Activated CD4-positive, CD25-positive, alpha-beta regulatory T cell treated with anti-CD3 and anti-CD28 coated beads, Interleukin-2, amount 50 U/mL, for 16 hours (primary cell): ENCODE data around the gene ANKRD13D.

Experiments used
- DNase-seq: peaks from one replicate; pipeline ENCODE4 v3.0.0-alpha.2; 2020; ENCODE audit warnings: low read depth, low spot score

The ANKRD13D gene

DNA sequence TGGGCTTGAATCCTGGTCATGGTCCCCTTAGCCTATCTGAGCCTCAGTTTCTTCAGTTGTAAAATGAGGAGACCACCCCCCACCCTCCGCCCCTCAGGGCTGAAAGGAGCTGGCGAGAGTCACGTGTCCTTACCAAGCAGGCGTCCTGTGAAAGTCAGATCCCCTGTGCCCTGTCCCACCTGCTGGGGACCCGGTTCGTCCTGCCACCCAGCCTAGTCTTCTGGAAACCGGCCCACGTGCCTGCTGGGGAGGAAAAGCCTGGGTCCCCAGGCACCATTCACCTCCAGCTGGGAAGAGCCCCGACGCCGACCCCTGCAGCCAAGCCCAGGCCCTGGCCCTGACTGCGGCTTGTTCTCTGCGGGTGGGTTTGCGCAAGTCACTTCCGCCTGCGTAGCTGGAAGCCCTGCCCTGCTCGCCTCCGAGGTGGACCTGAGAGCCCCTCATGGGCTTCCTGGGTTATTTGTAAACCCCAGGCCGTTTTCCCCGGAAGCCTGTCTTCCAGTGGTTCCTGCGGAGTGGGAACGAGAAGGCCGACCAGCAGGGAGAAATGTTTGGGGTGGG, 13.5 kb downstream of the ANKRD13D start:
- no peak for DNase-seq

DNA sequence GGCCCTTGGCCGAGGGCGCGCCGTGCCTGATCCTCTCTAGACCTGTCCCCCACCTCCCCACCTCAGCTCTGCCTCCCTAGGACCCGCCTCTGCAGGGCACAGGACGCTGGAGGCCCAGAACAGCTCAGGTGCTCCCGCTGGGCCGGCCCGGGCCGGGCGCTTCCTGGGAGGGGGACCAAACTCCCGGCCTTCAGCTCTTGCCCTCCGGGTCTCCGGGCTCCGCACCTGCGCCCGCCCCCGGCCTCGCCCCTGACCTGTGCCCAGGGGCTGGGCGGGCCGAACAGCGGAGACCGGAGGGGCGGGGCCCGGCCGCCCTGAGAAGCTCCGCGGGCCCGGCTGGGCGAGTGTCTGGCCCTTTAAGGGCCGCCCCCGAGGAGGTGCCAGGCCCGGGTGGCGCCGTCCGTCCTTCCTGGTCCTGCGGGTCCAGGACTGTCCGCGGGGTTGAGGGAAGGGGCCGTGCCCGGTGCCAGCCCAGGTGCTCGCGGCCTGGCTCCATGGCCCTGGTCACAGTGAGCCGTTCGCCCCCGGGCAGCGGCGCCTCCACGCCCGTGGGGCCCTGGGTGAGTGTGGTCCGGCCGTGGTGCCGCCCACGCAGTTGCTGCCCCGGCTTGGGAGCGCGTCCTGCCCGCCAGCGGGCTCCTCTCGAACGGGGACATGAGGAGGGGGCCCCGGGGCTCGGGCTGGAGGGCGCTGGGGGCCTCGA, 14.2 kb downstream of the ANKRD13D start, which contains the start of gene SSH3:
Gene SSH3 (plus strand): TSS at position 399 of the 703 bp plus-strand sequence. CDS start 96 bp downstream, at position 495.
- no peak for DNase-seq

DNA sequence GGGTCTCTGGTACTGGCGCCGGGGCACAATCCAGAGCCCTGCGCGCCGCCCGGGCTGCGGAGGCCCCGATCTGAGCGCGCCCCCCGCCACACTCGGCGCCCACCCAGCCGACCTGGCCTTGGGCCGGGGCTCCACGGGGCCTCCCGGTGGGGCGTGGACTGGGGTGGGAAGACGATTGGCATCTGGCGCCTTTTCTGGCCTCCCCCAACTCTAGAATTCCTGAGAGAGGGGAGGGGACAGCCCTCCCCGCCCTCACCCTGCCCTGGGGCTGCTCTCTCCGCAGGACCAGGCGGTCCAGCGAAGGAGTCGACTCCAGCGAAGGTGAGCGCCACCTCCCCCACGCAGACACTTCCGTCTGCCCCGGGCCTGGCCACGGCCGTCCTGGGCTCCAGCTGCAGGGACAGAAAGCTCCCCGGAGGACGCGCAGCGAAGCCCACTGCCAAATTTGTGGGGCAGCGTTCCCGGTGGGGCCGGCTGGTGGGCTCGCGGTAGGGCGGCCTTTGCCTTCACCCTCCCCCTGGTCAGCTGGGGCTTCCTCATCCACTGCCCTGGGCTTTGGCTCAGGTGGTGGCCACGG, 14.8 kb downstream of the ANKRD13D start:
- no peak for DNase-seq

DNA sequence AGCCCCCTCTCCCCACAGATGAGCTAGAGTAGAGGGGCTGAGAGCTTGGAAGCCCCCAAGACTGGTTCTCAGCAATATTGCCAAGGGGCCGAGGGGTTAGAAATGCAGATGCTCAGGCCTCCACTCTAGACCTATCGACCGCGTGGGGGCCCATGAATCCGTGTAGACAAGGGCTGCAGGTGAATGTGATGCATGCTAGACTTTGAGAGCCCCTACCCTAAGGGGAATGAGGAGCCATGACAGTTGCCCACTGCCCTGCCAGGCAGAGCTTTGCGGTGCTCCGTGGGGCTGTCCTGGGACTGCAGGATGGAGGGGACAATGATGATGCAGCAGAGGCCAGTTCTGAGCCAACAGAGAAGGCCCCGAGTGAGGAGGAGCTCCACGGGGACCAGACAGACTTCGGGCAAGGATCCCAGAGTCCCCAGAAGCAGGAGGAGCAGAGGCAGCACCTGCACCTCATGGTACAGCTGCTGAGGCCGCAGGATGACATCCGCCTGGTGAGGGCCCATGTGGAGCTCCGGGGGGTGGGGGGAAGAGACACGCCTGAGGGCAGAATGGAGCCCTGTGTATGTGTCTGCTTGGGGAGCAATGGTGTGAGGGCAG, 15.5 kb downstream of the ANKRD13D start:
- no peak for DNase-seq

DNA sequence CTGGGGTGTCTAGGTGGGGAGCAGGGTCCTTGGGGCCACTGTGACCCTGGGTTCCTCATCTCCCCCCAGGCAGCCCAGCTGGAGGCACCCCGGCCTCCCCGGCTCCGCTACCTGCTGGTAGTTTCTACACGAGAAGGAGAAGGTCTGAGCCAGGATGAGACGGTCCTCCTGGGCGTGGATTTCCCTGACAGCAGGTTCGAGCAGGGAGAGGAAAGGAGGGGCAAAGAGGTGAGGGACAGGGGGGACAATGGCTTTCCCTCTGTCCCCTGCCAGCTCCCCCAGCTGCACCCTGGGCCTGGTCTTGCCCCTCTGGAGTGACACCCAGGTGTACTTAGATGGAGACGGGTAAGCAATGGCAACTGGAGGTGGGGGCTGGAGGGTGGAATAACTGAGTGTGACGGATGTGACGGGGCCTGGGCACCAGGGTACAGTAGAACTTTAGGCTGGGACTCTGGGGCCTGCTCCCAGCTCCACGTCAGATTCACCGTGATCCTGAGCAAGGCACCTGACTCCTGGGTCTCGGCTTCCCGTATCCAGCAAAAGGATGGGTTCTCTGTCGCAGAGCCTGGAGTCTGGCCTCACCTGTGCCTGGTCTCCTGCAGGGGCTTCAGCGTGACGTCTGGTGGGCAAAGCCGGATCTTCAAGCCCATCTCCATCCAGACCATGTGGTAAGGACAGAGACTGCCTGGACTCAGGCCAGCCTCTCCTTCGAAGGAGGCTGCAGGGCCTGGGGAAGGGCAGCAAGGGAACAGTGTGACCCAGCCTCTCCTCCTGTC, 17.9 kb downstream of the ANKRD13D start:
- DNase-seq: no peak

DNA sequence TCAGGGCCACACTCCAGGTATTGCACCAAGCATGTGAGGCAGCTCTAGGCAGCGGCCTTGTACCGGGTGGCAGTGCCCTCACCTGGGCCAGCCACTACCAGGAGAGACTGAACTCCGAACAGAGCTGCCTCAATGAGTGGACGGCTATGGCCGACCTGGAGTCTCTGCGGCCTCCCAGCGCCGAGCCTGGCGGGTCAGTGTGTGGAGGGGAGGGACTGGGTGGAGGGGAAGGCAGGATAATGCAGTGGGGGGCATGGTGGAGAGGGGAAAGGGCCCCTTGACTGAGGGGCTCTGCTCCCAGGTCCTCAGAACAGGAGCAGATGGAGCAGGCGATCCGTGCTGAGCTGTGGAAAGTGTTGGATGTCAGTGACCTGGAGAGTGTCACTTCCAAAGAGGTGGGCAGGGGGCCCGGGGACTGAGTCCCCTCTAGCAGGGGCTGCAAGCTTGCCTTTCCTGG, 18.5 kb downstream of the ANKRD13D start:
- DNase-seq: no peak

DNA sequence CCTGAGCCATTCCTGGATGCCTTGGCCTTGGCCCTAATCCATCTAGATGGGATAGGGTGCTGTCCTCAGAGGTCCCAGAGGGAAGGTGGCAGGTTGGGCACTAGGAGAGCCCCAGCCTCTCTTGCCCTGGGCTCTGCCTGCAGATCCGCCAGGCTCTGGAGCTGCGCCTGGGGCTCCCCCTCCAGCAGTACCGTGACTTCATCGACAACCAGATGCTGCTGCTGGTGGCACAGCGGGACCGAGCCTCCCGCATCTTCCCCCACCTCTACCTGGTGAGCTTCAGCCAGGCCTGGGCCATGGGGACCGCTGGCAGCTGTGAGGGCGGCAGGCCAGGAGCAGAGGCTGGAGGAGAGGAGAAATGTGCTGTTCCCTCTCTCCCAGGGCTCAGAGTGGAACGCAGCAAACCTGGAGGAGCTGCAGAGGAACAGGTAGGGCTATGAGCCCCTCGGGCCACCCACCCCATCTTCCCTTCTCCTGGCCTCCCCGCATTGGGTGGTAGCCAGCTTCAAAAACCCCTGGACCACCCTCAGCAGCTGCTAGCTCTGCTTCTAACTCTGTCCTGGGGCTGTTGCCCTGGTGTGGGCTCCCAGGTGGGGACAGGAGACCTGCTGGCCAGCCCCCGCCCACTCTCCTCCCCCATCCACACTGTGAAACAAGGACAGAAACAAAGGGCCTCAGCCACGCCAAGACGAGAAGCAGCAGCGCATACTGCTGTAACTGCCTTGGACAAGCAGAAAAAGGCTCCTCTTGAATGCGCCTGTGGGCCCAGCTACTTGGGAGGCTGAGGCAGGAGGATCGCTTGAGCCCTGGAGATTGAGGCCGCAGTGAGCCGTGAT, 19.1 kb downstream of the ANKRD13D start:
- DNase-seq: no peak

DNA sequence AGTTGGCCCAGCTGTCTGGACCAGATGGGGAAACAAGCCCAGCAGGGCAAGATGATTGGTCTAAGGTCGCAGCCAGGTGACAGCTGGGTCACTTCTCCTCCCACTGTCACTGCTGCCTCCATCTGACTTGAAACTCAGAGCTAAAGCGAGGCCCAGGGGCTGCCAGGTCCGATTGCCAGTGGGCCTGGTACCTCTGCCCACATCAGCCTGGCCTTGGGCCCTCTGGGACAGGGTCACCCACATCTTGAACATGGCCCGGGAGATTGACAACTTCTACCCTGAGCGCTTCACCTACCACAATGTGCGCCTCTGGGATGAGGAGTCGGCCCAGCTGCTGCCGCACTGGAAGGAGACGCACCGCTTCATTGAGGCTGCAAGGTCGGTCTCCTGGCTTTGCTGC, 20.1 kb downstream of the ANKRD13D start:
- no peak for DNase-seq

DNA sequence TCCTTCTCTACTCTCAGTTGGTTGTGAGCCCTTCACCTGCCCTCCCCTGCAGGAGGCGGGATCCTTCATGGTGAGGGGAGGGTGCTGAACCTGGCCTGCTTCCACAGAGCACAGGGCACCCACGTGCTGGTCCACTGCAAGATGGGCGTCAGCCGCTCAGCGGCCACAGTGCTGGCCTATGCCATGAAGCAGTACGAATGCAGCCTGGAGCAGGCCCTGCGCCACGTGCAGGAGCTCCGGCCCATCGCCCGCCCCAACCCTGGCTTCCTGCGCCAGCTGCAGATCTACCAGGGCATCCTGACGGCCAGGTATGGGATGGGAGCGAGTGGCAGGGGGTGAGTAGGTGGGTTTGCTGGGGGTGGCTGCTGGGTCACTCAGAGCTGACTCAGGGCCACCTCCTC, 20.6 kb downstream of the ANKRD13D start:
- no peak for DNase-seq

DNA sequence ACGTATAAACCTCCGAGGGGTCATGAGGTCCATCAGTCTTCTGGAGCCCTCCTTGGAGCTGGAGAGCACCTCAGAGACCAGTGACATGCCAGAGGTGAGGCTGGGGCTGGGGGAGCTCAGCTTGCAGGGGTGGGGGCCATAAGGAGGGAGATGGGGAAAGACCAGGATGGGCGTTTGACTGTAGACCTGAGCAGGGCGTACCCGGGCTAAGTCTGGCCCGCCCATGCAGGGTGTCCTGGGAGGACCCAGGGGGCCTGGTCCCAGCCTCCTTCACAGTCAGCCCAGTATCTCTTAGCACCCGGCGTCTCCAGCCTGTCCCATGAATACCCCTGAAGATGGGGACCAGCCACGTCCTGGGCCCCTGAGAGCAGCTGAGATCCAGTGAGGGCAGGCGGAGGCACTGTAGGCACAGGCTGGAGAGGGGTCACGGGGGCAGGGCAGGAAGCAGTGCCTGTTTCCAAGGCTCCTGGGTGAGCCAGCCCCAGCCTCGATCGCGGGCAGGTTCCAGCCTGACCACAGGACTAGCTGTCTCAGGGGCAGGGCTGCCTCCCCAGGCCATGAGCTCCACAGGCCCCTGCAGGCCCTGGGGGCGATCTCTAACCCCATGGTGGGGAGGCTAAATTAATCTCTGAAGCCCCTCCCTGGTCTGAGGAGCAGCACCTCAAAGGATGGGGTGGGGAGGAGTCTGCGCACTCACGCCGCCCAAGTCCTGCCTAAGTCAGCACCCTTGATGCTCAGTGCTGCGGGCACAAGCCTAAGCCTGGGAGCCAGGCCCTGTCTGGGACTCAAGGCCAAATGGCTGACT, 21.3 kb downstream of the ANKRD13D start:
- DNase-seq: no peak

DNA sequence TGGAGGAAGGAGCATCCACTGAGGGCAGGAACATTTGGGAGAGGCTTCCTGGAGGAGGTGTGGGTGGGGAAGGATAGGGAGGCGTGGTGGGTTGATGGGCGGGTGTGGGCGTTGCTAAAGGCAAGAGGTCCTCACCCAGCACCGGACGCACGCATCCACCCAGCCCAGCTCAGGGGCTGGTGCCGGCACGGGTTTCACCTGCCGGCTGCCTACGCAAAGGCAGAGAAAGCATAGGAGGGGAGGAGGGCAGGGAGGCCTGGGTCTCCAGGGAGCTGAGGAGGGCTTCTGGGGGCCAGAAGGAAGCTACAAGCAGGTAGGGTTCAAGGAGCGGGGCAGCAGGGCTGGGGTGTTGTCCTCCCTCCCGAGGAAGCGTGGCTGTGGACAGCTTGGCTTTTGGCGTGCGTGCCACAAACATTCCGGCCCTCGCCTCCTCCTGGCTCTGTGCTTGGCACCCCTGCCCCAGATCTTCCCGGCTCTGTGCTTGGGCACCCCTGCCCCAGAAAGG, 22.0 kb downstream of the ANKRD13D start:
- DNase-seq: no peak

DNA sequence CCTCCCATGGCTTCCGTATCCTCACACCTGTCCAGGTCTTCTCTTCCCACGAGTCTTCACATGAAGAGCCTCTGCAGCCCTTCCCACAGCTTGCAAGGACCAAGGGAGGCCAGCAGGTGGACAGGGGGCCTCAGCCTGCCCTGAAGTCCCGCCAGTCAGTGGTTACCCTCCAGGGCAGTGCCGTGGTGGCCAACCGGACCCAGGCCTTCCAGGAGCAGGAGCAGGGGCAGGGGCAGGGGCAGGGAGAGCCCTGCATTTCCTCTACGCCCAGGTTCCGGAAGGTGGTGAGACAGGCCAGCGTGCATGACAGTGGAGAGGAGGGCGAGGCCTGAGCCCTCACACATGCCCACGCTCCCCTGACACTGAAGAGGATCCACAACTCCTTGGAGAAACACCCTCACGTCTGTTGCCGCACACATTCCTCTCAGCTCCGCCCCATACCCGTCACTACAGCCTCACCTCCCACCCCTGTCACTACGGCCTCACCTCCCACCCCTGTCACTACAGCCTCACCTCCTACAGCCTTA, 22.5 kb downstream of the ANKRD13D start:
- DNase-seq: no peak

DNA sequence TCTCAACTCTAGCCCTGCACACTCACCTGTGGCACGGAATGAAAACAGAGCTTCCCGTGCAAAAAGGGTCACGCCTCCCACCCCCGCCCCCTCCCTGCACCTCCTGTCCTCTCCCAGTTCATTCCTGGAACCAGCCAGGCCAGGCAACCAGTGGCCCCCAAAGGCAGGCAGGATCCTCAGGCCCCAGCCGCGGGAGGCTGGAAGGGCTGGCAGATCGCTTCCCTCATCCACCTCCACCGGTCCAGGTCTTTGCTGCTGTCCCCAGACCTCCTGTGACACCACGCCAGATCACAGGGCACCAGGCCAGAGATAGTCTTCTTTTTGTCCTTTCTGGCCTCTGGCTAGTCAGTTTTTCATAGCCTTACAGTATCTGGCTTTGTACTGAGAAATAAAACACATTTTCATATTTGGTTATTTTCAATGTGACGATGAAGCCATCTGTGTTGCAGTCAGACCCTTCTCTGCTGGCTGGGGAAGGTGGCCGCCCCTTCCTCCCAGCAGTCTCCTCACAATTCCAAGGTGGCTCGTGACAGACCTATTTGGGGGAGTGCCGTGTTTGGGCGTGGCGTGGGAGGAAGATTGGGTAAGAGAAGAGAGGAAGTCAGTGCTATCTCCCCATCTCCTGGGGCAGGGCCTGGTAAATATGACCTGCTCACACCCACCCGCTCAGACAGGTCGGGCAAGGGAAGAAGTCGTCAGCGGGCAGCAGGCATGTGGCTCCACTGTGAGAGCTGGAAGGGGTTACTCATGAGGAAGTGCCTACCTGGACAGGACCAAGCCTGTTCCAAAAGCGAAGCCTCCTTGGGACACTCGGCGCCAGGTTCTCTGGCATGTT, 23.3 kb downstream of the ANKRD13D start:
- DNase-seq: no peak

DNA sequence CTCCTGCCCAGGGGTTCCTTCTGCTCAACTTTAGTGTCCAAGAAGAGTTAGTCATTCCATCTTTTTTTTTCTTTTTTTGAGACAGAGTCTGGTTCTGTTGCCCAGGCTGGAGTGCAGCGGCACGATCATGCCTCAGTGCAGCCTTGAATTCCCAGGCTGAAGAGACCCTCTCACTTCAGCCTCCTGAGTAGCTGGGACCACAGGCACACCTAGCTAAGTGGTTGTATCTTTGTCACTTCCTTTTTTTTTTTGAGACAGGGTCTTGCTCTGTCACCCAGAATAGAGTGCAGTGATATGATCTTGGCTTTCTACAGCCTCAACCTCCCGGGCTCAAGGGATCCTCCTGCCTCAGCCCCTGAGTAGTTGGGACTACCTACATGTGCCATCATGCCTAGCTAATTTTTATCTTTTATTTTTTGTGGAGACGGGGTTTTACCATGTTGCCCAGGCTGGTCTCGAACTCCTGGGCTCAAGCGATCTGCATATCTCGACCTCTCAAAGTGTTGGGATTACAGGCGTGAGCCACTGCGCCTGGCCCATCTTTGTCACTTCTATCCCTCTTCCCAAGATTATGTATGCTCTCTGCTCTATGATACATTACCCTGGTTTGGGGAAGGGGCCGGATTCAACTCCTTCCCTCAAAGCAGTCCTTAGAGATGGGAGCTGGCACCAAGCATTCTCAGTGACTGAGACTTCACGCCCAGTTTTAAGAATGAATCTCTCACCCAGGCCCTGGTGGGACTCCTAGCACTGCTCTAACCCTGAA, 24.2 kb downstream of the ANKRD13D start:
- no peak for DNase-seq

DNA sequence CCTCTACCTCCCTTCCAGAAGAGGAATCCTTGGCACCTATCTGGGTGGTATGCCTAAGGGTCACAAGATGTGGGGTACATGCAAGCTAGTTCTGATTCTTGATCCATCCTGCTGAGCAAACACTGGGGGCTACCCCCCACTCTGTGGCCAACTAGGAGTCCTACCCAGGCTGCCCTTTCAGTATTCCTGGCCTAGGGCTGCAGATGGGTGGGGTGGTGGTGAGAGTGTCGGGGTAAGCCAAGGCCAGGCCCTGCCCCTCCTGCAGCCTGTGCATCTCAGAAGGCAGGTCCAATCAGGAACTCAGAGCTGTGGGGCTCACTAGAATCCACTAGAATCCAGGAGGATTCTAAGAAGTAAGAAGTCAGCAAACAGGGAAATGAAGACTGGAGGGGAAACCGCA, 25.1 kb downstream of the ANKRD13D start:
- DNase-seq: no peak

DNA sequence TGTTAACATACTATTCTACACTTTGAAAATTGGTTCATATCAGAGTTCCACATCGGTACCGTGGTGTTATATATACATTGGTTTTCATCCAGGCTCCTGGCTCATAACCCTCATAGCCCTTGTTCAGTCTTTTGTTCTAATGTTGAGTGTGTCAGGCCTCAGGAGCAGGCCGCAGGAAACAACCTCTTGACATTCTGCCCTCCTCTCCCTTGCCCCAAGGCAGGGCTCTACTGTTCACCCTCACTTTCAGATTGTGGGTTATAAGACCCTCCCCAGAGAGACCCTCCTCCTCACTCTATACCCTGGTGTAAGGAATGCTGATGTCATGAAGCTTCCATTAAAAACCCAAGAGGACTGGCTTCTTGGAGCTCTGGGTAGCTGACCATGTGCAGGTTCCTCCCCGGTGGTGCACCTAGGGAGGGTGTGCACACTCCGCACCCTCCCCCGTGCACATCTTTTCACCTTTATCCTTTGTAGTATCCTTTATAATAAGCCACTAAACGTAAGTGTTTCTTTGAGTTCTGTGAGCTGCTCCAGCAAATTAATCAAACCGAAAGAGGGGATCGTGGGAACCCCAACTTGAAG, 26.3 kb downstream of the ANKRD13D start:
- DNase-seq: no peak

DNA sequence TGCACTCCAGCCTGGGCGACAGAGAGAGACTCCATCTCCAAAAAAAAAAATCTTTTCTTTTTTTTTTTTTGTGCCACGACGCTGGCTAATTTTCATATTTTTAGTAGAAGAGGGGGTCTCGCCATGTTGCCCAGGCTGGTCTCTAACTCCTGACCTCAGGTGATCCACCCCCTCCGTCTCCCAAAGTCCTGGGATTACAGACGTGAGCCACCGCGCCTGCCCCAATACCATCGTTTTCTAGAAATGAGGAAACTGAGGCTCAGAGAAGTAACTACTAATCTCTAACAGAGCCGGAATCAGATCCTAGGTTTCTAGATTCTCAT, 27.7 kb downstream of the ANKRD13D start:
- DNase-seq: no peak
